SU-DHL-6 (cell line): ENCODE measurements around the gene TOM1.

Source experiments
- EZH2phosphoT487 ChIP-seq: fragments of 200-600 bp; sonication (generic), shearing (Covaris generic); conservative IDR thresholded peaks from 2 replicates; pipeline ENCODE4 v1.6.1; 2018; ENCODE audit warnings: mild to moderate bottlenecking, antibody characterized with exemption, low read length, moderate library complexity, mixed read lengths
- TF ChIP-seq, protein P1 (sequence below): fragments of 200-600 bp; sonication (generic); IDR thresholded peaks from one replicate; pipeline ENCODE4 v1.5.1; 2017; ENCODE audit warnings: antibody characterized with exemption, mild to moderate bottlenecking, low read length, moderate library complexity; ENCODE audit not compliant: insufficient read depth, poor library complexity, severe bottlenecking

DNA sequence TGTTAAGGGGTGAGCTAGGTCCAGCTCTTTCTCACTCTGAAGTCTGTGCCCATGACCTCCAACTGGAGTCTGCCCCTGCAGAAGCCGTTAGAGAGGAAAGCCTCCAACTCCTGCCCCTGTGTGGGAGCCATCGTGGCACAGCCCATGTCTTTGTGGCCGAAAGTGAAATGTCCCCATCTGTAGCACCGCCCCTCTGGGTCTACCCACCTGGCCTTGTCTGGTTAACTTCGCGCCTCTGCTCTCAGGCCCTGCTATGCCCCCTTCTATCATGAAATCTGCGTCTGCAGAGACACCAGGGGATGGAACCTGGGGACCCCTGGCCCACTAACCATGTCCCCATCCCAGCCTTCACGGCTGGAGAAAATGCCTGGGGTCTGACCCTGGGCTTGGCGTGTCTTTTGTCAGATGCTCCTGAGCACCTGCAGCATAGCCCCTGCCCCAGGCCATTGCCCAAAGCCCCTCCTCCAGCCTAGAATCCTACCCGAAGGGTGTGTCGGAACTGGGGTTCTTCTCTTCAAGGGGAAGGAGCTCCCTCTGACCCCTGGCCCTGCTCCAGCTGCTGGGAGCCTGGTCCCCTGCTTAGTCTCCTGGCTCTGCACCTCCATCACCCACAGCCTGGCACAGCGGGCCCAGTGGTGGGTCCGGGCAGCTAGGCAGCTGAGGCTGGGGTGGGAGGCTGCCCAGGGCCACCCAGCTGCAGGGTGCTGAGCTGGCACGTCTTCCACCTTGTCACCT is 45.4 kb downstream of the TOM1 start:
- TF ChIP-seq, protein P1, sequence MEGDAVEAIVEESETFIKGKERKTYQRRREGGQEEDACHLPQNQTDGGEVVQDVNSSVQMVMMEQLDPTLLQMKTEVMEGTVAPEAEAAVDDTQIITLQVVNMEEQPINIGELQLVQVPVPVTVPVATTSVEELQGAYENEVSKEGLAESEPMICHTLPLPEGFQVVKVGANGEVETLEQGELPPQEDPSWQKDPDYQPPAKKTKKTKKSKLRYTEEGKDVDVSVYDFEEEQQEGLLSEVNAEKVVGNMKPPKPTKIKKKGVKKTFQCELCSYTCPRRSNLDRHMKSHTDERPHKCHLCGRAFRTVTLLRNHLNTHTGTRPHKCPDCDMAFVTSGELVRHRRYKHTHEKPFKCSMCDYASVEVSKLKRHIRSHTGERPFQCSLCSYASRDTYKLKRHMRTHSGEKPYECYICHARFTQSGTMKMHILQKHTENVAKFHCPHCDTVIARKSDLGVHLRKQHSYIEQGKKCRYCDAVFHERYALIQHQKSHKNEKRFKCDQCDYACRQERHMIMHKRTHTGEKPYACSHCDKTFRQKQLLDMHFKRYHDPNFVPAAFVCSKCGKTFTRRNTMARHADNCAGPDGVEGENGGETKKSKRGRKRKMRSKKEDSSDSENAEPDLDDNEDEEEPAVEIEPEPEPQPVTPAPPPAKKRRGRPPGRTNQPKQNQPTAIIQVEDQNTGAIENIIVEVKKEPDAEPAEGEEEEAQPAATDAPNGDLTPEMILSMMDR: no peak
- TF ChIP-seq EZH2phosphoT487: no peak
